Suprapubic skin (tissue), 4 donors: ENCODE measurements around the gene LRP1-AS. TPM values are rescaled to one million over a fixed set of nuclear protein-coding genes. Genes with fewer than 3 reads are reported as not detected.

Experiments used
- DNase-seq, 2 donors: peaks; one replicate each; pipeline ENCODE4 v3.0.0-alpha.2; 2019; ENCODE audit warnings: low spot score in 2 of 2
- H3K27ac ChIP-seq: fragments of 200-600 bp; sonication (generic); one replicate; pipeline ENCODE4 v1.5.1; 2019
- H3K27me3 ChIP-seq: fragments of 200-600 bp; sonication (generic); one replicate; pipeline ENCODE4 v1.5.1; 2019
- H3K36me3 ChIP-seq: fragments of 200-600 bp; sonication (generic); one replicate; pipeline ENCODE4 v1.5.1; 2019
- H3K4me1 ChIP-seq: fragments of 200-600 bp; sonication (generic); one replicate; pipeline ENCODE4 v1.5.1; 2019
- H3K4me3 ChIP-seq: fragments of 200-600 bp; sonication (generic); one replicate; pipeline ENCODE4 v1.5.1; 2019; ENCODE audit warnings: mild to moderate bottlenecking
- H3K9me3 ChIP-seq: fragments of 200-600 bp; sonication (generic); one replicate; pipeline ENCODE4 v1.5.1; 2019
- CTCF ChIP-seq, 2 donors: fragments of 200-600 bp in 1 of 2; fragments of 450-650 bp in 1 of 2; sonication (generic) in 1 of 2; IDR thresholded peaks; one replicate each; pipeline ENCODE4 v1.5.1; 2016 to 2019; ENCODE audit warnings: antibody characterized with exemption in 2 of 2, mild to moderate bottlenecking in 1 of 2, moderate library complexity in 1 of 2
- EP300 ChIP-seq: sonication (generic); formaldehyde crosslinking; IDR thresholded peaks from one replicate; pipeline ENCODE4 v1.6.1; 2017; ENCODE audit warnings: antibody characterized with exemption
- POLR2A ChIP-seq, 2 donors: fragments of 450-650 bp; IDR thresholded peaks; one replicate each; pipeline ENCODE4 v1.6.1; 2017; ENCODE audit warnings: antibody characterized with exemption in 2 of 2, mild to moderate bottlenecking in 2 of 2, moderate library complexity in 2 of 2
- POLR2AphosphoS5 ChIP-seq, 3 donors: sonication (generic); formaldehyde crosslinking; IDR thresholded peaks; one replicate each; pipeline ENCODE4 v1.6.1; 2017; ENCODE audit warnings: antibody characterized with exemption in 3 of 3
- WGBS: methylation state at CpG from one replicate; pipeline ENCODE4 v1.1.5; 2018; 5-methylcytosine and 5-hydroxymethylcytosine counted together
- total RNA-seq, 4 donors: library from RNA; depleted of rRNA; stranded (reverse); fragments of >200 nt; gene quantifications; one replicate each; pipeline ENCODE4 v1.1.0, GENCODE V29; 2016

The LRP1-AS gene
- total RNA-seq, 4 donors from 2014 or later, result not detected

DNA sequence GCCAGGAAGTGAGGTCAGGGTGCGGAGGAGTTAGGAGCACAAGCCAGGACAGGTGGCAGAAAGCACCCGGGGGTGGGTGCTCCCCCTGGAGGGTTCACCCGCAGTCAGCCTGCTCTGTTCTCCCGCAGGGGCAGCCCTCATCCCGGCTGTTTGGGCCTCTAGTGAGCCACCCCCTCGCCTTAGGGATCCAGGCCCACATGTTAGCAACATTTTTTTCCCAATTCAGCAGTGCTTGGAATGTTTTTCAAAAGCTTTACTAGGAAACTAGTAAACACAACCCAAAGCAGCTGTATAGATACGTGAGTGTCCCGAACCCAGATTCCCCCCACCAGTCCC lies 40.6 kb upstream of the LRP1-AS start:
- H3K27ac ChIP-seq, result no peak overlapping the region
- peaks cover 99% of the 10 kb centered on the region for H3K36me3 ChIP-seq
- no peaks in the 10 kb centered on the region for H3K9me3 ChIP-seq
- peaks cover 4% of the 10 kb centered on the region for H3K4me1 ChIP-seq
- no peaks in the 10 kb centered on the region for H3K27me3 ChIP-seq
- no peak for DNase-seq
- no peak for TF ChIP-seq POLR2AphosphoS5 (IDR thresholded peaks at IDR 0.05)
- TF ChIP-seq POLR2A (IDR thresholded peaks at IDR 0.05), result no peak
- TF ChIP-seq EP300, result no peak
- TF ChIP-seq CTCF (IDR thresholded peaks at IDR 0.05), result no peak
- no peak overlapping the region for H3K4me3 ChIP-seq
- WGBS, result 85% methylated on average over 7 of the region's 8 CpGs

DNA sequence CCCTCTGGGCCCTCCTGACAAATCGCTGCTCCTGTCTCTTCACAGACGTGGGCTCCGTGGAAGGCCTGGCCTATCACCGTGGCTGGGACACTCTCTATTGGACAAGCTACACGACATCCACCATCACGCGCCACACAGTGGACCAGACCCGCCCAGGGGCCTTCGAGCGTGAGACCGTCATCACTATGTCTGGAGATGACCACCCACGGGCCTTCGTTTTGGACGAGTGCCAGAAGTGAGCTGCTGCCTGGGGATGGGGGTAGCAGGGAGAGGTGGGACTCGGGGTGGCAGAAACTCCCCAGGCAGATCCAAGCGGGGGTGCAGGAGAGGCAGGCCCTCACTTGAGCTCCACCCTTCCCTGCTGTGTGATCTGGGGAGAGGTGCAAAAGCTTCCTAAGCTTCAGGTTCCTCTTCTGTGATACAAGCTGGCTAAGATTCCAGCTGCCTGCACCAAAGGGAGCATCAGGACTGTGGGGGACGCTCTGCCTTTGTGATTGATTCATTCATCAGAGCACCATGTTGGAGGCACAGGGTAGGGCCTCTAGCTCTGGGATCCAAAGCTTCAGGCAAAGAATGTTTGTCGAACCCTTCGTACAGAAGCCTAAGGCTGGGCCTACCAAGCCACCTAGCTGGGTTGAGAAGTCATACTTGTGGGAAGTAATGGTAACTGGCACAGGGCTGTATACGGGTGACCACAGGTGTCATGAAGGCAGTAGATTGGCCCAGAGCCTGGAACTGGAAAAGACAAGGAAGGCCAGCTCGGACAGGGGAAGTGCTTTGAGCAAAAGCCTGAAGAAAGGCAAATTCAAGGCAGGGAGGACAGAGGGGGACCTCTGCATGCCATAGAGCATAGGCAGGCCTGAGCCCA lies 40.0 kb upstream of the LRP1-AS start:
- Histone ChIP-seq H3K4me1 (peaks cover 10% of the 10 kb centered on the region), H3K4me3 (no peak overlapping the region), H3K9me3 (no peaks in the 10 kb centered on the region), H3K27me3 (no peaks in the 10 kb centered on the region), H3K27ac (no peak overlapping the region), H3K36me3 (peaks cover 93% of the 10 kb centered on the region)
- TF ChIP-seq EP300, result no peak
- TF ChIP-seq POLR2AphosphoS5 (IDR thresholded peaks at IDR 0.05), result no peak
- TF ChIP-seq POLR2A (IDR thresholded peaks at IDR 0.05), result no peak
- TF ChIP-seq CTCF (IDR thresholded peaks at IDR 0.05), result no peak
- 76% methylated on average over 19 of the region's 21 CpGs for WGBS
- DNase-seq, result no peak

DNA sequence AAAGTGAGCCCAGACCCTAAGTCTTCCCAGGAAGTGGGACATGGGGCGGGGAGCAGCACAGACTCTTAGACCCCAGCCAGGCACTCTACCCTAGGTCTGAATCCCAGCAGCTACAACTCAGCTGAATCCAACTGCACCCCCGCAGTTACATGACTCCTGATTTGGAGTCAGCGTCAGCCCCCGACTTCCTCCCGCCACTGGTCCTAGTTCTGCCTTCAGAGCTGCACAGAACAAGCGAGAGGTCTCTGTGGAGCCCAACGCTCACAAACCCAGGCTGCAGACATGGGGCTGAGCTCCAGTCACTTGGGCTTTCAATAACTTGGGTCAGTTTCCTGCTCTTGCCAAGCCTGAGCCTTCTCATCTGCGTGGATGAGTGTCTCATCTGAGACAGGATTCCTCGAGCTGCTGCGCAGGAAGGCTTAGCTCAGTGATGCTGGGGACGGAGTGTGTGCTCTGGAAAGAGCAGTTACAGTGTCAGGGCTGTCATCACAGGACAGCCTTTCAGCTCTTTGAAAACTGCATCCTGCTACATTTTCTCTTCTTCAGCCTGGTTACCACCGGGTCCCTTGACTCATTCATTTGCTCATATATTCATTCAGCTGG lies 38.6 kb upstream of the LRP1-AS start:
- H3K27ac ChIP-seq, result no peak overlapping the region
- WGBS, result 84% methylated on average over 11 of the region's 12 CpGs
- no peaks in the 10 kb centered on the region for H3K9me3 ChIP-seq
- H3K4me3 ChIP-seq, result no peak overlapping the region
- peaks cover 81% of the 10 kb centered on the region for H3K36me3 ChIP-seq
- H3K4me1 ChIP-seq, result peaks cover 23% of the 10 kb centered on the region
- no peaks in the 10 kb centered on the region for H3K27me3 ChIP-seq
- TF ChIP-seq POLR2AphosphoS5 (IDR thresholded peaks at IDR 0.05) (no peak), POLR2A (IDR thresholded peaks at IDR 0.05) (no peak), CTCF (IDR thresholded peaks at IDR 0.05) (no peak), EP300 (no peak)
- no peak for DNase-seq

- Histone ChIP-seq H3K9me3 (no peaks in the 10 kb centered on the region), H3K4me1 (peaks cover 29% of the 10 kb centered on the region), H3K27ac (no peak overlapping the region), H3K36me3 (peaks cover 81% of the 10 kb centered on the region), H3K27me3 (no peaks in the 10 kb centered on the region), H3K4me3 (no peak overlapping the region)
- 91% methylated on average over 14 of the region's 25 CpGs for WGBS
- DNase-seq, result no peak
- TF ChIP-seq POLR2AphosphoS5 (IDR thresholded peaks at IDR 0.05), result no peak
- no peak for TF ChIP-seq EP300
- no peak for TF ChIP-seq POLR2A (IDR thresholded peaks at IDR 0.05)
- TF ChIP-seq CTCF (IDR thresholded peaks at IDR 0.05), result no peak
These were observed 38.0 kb upstream of the LRP1-AS start for GRCh38 chr12:57185403-57185802.

DNA sequence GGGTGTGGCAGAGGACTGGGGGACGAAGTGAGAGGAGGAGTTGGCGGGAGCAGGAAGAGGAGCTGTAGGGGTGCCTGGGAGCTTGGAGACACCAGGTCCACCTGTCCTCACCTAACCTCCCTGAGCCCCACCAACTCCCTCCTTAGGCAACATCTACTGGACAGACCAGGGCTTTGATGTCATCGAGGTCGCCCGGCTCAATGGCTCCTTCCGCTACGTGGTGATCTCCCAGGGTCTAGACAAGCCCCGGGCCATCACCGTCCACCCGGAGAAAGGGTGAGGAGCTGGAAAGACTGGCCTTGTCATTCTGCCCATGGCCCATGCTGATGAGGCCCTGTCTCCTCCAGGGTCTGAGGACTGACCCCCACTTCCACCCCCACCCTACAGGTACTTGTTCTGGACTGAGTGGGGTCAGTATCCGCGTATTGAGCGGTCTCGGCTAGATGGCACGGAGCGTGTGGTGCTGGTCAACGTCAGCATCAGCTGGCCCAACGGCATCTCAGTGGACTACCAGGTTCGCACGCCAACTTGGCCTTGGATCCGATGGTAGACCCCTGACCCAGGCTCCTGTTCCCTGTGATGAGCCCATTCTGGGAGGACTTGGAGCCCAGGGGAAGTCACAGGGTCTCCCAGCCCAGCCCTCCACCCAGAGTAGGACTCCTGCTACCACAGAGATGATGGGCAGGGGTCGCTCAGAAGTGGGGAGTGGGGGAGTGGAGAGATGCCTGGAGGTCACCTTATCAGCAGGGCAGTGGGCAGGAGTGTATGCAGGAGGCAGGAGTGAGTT lies 36.7 kb upstream of the LRP1-AS start:
- TF ChIP-seq EP300 (no peak), POLR2AphosphoS5 (IDR thresholded peaks at IDR 0.05) (no peak), CTCF (IDR thresholded peaks at IDR 0.05) (no peak), POLR2A (IDR thresholded peaks at IDR 0.05) (no peak)
- peaks cover 82% of the 10 kb centered on the region for H3K36me3 ChIP-seq
- H3K4me1 ChIP-seq, result peaks cover 32% of the 10 kb centered on the region
- H3K27ac ChIP-seq, result no peak overlapping the region
- no peaks in the 10 kb centered on the region for H3K27me3 ChIP-seq
- no peaks in the 10 kb centered on the region for H3K9me3 ChIP-seq
- 97% methylated on average over 7 of the region's 22 CpGs for WGBS
- no peak for DNase-seq
- H3K4me3 ChIP-seq, result no peak overlapping the region
